ENCODE data around the gene SPRYD4.
"Not testable (repeated sequence)": the region's sequence is repeated elsewhere in the genome, so short reads cannot be mapped to it uniquely, and the experiment has no call there.

DNA sequence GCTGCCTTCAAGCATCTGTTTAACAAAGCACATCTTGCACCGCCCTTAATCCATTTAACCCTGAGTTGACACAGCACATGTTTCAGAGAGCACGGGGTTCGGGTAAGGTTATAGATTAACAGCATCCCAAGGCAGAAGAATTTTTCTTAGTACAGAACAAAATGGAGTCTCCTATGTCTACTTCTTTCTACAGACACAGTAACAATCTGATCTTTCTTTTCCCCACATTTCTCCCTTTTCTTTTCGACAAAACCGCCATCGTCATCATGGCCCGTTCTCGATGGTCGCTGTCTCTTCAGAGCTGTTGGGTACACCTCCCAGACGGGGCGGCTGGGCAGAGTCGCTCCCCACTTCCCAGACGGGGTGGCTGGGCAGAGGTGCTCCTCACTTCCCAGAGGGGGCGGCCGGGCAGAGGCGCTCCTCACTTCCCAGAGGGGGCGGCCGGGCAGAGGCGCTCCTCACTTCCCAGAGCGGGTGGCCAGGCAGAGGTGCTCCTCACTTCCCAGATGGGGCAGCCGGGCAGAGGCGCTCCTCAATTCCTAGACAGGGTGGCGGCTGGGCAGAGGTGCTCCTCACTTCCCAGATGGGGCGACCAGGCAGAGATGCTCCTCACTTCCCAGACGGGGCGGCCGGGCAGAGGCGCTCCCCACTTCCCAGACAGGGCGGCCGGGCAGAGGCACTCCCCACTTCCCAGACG lies 25.2 kb downstream of the SPRYD4 start:
- TF ChIP-seq, protein P1, sequence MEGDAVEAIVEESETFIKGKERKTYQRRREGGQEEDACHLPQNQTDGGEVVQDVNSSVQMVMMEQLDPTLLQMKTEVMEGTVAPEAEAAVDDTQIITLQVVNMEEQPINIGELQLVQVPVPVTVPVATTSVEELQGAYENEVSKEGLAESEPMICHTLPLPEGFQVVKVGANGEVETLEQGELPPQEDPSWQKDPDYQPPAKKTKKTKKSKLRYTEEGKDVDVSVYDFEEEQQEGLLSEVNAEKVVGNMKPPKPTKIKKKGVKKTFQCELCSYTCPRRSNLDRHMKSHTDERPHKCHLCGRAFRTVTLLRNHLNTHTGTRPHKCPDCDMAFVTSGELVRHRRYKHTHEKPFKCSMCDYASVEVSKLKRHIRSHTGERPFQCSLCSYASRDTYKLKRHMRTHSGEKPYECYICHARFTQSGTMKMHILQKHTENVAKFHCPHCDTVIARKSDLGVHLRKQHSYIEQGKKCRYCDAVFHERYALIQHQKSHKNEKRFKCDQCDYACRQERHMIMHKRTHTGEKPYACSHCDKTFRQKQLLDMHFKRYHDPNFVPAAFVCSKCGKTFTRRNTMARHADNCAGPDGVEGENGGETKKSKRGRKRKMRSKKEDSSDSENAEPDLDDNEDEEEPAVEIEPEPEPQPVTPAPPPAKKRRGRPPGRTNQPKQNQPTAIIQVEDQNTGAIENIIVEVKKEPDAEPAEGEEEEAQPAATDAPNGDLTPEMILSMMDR (conservative IDR thresholded peaks at IDR 0.05) = not testable (repeated sequence)
- not testable (repeated sequence) for TF ChIP-seq ZFX (IDR thresholded peaks at IDR 0.05)
